Hepatocyte (in vitro differentiated cells): ENCODE results near the gene GIPC2. TPM values are rescaled to one million over a fixed set of nuclear protein-coding genes. Genes with fewer than 3 reads are reported as not detected.
A peak's percentile ranks its signal among the peaks of the same experiment; 100 is the strongest.

Experiments used
- DNase-seq: peaks from one replicate; pipeline ENCODE4 v3.0.0-alpha.2; 2016; ENCODE audit warnings: low spot score
- H2AFZ ChIP-seq: fragments of 200-600 bp; sonication (generic); 2 replicates; pipeline ENCODE4 v1.6.0; 2016; ENCODE audit warnings: antibody characterized with exemption, mild to moderate bottlenecking
- H3K27ac ChIP-seq: fragments of 200-600 bp; sonication (generic); 2 replicates; pipeline ENCODE4 v1.5.1; 2016; ENCODE audit warnings: mild to moderate bottlenecking
- H3K27me3 ChIP-seq: fragments of 200-600 bp; sonication (generic); 2 replicates; pipeline ENCODE4 v1.6.1; 2016
- H3K36me3 ChIP-seq: fragments of 200-600 bp; sonication (generic); replicated peaks from 2 replicates; pipeline ENCODE4 v1.5.1; 2016; ENCODE audit warnings: low read depth; ENCODE audit not compliant: insufficient read depth
- H3K4me1 ChIP-seq: fragments of 200-600 bp; sonication (generic); 2 replicates; pipeline ENCODE4 v1.5.1; 2016; ENCODE audit warnings: mild to moderate bottlenecking, moderate library complexity; ENCODE audit not compliant: insufficient read depth
- H3K4me2 ChIP-seq: fragments of 200-600 bp; sonication (generic); 2 replicates; pipeline ENCODE4 v1.6.0; 2016
- H3K4me3 ChIP-seq: fragments of 200-600 bp; sonication (generic); 2 replicates; pipeline ENCODE4 v1.5.1; 2016; ENCODE audit warnings: mild to moderate bottlenecking
- H3K79me2 ChIP-seq: fragments of 200-600 bp; sonication (generic); 2 replicates; pipeline ENCODE4 v1.6.0; 2017; ENCODE audit warnings: mild to moderate bottlenecking
- H3K9me2 ChIP-seq: fragments of 200-600 bp; sonication (generic); replicated peaks from 2 replicates; pipeline ENCODE4 v1.6.0; 2017; ENCODE audit warnings: mild to moderate bottlenecking; ENCODE audit not compliant: insufficient read depth
- H3K9me3 ChIP-seq: fragments of 200-600 bp; sonication (generic); 2 replicates; pipeline ENCODE4 v1.5.1; 2016; ENCODE audit warnings: low read depth, mild to moderate bottlenecking
- H4K20me1 ChIP-seq: fragments of 200-600 bp; sonication (generic); 2 replicates; pipeline ENCODE4 v1.6.0; 2016; ENCODE audit warnings: mild to moderate bottlenecking; ENCODE audit not compliant: insufficient read depth, poor library complexity, severe bottlenecking
- EZH2 ChIP-seq: fragments of 200-600 bp; sonication (generic); IDR thresholded peaks from 2 replicates; pipeline ENCODE4 v1.6.1; 2016; ENCODE audit warnings: antibody characterized with exemption, mild to moderate bottlenecking, borderline replicate concordance
- EZH2phosphoT487 ChIP-seq: fragments of 200-600 bp; sonication (generic); IDR thresholded peaks from one replicate; pipeline ENCODE4 v1.6.1; 2018; ENCODE audit warnings: antibody characterized with exemption, mild to moderate bottlenecking, low read depth, moderate library complexity; ENCODE audit not compliant: unreplicated experiment, severe bottlenecking
- WGBS: methylation state at CpG from one replicate; pipeline ENCODE4 v1.1.6; 2016; ENCODE audit warnings: low lambda C conversion rate; ENCODE audit errors: missing lambda C conversion rate; 5-methylcytosine and 5-hydroxymethylcytosine counted together
- polyA plus RNA-seq: library from polyadenylated mRNA; unstranded; fragments of >200 nt; fragmentation: Nextera tagmentation; extraction: Ambion mirVana; gene quantifications from 2 replicates; pipeline ENCODE4 v1.2.1, GENCODE V29; 2016
- total RNA-seq: library from RNA; depleted of rRNA; stranded (reverse); fragments of >200 nt; gene quantifications from 2 replicates; pipeline ENCODE4 v1.2.3, GENCODE V29; 2014
- TF ChIP-seq, protein P1 (sequence below): fragments of 200-600 bp; sonication (generic); IDR thresholded peaks from 2 replicates; pipeline ENCODE4 v1.5.1; 2016; ENCODE audit warnings: antibody characterized with exemption, mild to moderate bottlenecking; ENCODE audit not compliant: poor library complexity

Gene GIPC2
- total and polyA plus RNA-seq, 2 experiments from 2014 or later = 16.9 to 24.0 TPM

GRCh38 chr1:78143152-78143551, 97.4 kb downstream of the GIPC2 start:
- DNase-seq = no peak
- no peaks in the 10 kb centered on the region for H3K27me3 ChIP-seq
- H3K27ac ChIP-seq = no peak overlapping the region
- no peak overlapping the region for H2AFZ ChIP-seq
- no peaks in the 10 kb centered on the region for H3K9me2 ChIP-seq
- H3K4me3 ChIP-seq = no peak overlapping the region
- H3K36me3 ChIP-seq = no peaks in the 10 kb centered on the region
- H3K79me2 ChIP-seq = no peaks in the 10 kb centered on the region
- no peaks in the 10 kb centered on the region for H3K4me1 ChIP-seq
- no peak overlapping the region for H3K4me2 ChIP-seq
- H3K9me3 ChIP-seq = no peaks in the 10 kb centered on the region
- TF ChIP-seq EZH2phosphoT487 = no peak
- TF ChIP-seq, protein P1, sequence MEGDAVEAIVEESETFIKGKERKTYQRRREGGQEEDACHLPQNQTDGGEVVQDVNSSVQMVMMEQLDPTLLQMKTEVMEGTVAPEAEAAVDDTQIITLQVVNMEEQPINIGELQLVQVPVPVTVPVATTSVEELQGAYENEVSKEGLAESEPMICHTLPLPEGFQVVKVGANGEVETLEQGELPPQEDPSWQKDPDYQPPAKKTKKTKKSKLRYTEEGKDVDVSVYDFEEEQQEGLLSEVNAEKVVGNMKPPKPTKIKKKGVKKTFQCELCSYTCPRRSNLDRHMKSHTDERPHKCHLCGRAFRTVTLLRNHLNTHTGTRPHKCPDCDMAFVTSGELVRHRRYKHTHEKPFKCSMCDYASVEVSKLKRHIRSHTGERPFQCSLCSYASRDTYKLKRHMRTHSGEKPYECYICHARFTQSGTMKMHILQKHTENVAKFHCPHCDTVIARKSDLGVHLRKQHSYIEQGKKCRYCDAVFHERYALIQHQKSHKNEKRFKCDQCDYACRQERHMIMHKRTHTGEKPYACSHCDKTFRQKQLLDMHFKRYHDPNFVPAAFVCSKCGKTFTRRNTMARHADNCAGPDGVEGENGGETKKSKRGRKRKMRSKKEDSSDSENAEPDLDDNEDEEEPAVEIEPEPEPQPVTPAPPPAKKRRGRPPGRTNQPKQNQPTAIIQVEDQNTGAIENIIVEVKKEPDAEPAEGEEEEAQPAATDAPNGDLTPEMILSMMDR = no peak
- TF ChIP-seq EZH2 = no peak
- WGBS = 94% methylated on average over 4 of the region's 4 CpGs
- no peaks in the 10 kb centered on the region for H4K20me1 ChIP-seq

DNA sequence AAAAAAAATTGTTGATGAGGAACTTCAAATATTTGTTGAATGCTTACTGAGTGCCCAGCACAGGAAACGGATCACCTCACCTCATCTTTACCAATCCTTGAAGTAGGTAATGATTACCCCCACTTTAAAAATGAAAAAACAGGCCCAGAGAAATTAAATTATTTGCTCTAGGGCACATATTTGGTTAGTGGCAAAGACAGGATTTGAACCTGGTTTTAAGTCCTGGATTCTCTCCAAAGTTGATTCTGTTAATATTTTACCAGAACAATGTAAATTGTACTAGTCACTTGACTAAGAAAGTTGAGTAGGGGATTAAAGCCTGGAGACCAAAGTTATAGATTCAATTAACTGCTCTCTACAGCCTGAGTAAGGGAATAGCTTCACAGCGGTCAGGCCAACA, 97.9 kb downstream of the GIPC2 start:
- no peak overlapping the region for H3K4me2 ChIP-seq
- H3K9me3 ChIP-seq = no peaks in the 10 kb centered on the region
- H3K36me3 ChIP-seq = no peaks in the 10 kb centered on the region
- no peak overlapping the region for H3K4me3 ChIP-seq
- no peak for DNase-seq
- no peaks in the 10 kb centered on the region for H3K79me2 ChIP-seq
- H2AFZ ChIP-seq = no peak overlapping the region
- H3K4me1 ChIP-seq = no peaks in the 10 kb centered on the region
- no peak overlapping the region for H3K27ac ChIP-seq
- H3K27me3 ChIP-seq = no peaks in the 10 kb centered on the region
- TF ChIP-seq EZH2phosphoT487 = no peak
- TF ChIP-seq, protein P1 = no peak
- no peak for TF ChIP-seq EZH2
- no peaks in the 10 kb centered on the region for H3K9me2 ChIP-seq
- H4K20me1 ChIP-seq = no peaks in the 10 kb centered on the region
- 72% methylated on average over 2 of the region's 2 CpGs for WGBS

GRCh38 chr1:78145105-78145580, 99.4 kb downstream of the GIPC2 start:
- DNase-seq = peak; percentile 80
- no peaks in the 10 kb centered on the region for H3K4me1 ChIP-seq
- no peak overlapping the region for H3K4me2 ChIP-seq
- no peak overlapping the region for H3K27ac ChIP-seq
- no peaks in the 10 kb centered on the region for H4K20me1 ChIP-seq
- no peak overlapping the region for H3K4me3 ChIP-seq
- H3K9me2 ChIP-seq = no peaks in the 10 kb centered on the region
- no peaks in the 10 kb centered on the region for H3K27me3 ChIP-seq
- no peaks in the 10 kb centered on the region for H3K79me2 ChIP-seq
- no peaks in the 10 kb centered on the region for H3K36me3 ChIP-seq
- no peak overlapping the region for H2AFZ ChIP-seq
- no peak for TF ChIP-seq EZH2phosphoT487
- no peak for TF ChIP-seq EZH2
- TF ChIP-seq, protein P1 = peak; percentile 89
- no peaks in the 10 kb centered on the region for H3K9me3 ChIP-seq
- WGBS = 2% methylated on average over 2 of the region's 2 CpGs
